Lower lobe of right lung (tissue), 2 donors: ENCODE data around the gene CDKL2. TPM values are rescaled to one million over a fixed set of nuclear protein-coding genes. Genes with fewer than 3 reads are reported as not detected.
A peak's percentile ranks its signal among the peaks of the same experiment; 100 is the strongest.

Experiments
- ATAC-seq, 2 donors: fragments of 200-7000 bp; cut with Tn5 transposase; one replicate each; pipeline ENCODE4 v1.9.1; 2020 to 2022; ENCODE audit warnings: mild to moderate bottlenecking in 2 of 2, moderate library complexity in 2 of 2
- DNase-seq: peaks from one replicate; pipeline ENCODE4 v3.0.0-alpha.2; 2020
- H3K27ac ChIP-seq: fragments of 200-600 bp; one replicate; pipeline ENCODE4 v1.8.0; 2022
- H3K27me3 ChIP-seq: fragments of 200-600 bp; one replicate; pipeline ENCODE4 v1.8.0; 2022; ENCODE audit warnings: low read depth
- H3K36me3 ChIP-seq: fragments of 200-600 bp; one replicate; pipeline ENCODE4 v1.8.0; 2022; ENCODE audit warnings: mild to moderate bottlenecking
- H3K4me1 ChIP-seq: fragments of 200-600 bp; one replicate; pipeline ENCODE4 v1.8.0; 2022
- H3K4me3 ChIP-seq: fragments of 200-600 bp; one replicate; pipeline ENCODE4 v1.8.0; 2022; ENCODE audit warnings: mild to moderate bottlenecking
- H3K9me3 ChIP-seq: fragments of 200-600 bp; one replicate; pipeline ENCODE4 v1.8.0; 2022
- intact Hi-C: fragments of 100-400 bp; cut with DNase I; formaldehyde crosslinking; loops from one replicate; pipeline ENCODE4 v1.11.0; 2022
- long read RNA-seq: library from polyadenylated mRNA; unstranded; transcript quantifications from one replicate; pipeline ENCODE4 v2.0.0, GENCODE V29; 2021
- total RNA-seq: library from RNA; stranded (reverse); fragmentation: NEBNext Ultra II Directional; extraction: Animal tissue kit (Norgen Biotek cat#: 25700); gene quantifications from one replicate; pipeline ENCODE4 v1.2.1, GENCODE V29; 2021
- TF ChIP-seq, protein P1 (sequence below): fragments of 200-600 bp; IDR thresholded peaks from one replicate; pipeline ENCODE4 v1.8.0; 2022; ENCODE audit warnings: antibody characterized with exemption, mild to moderate bottlenecking
- donor health status: DM: no; HTN: yes; CAD: no; lungs with severe emphysema.

The CDKL2 gene
- 20.9 TPM for total RNA-seq
- long read RNA-seq, partial matches to known transcripts = 8 of 12 reads
- long read RNA-seq, other reads (novel, unspliced or antisense) = 4 of 12 reads

GRCh38 chr4:75630174-75630936 is at the start of gene CDKL2:
CDKL2 (minus strand) TSS chr4:75630528; CDS start chr4:75625988, 4,540 bp downstream.
- Histone ChIP-seq H3K27me3 (no peaks in the 10 kb centered on the region), H3K9me3 (no peaks in the 10 kb centered on the region), H3K4me3 (peak within 1 kb of the TSS; percentile 74), H3K4me1 (peaks cover 14% of the 10 kb centered on the region), H3K36me3 (no peaks in the 10 kb centered on the region), H3K27ac (peak within 1 kb of the TSS; percentile 74)
- intact Hi-C loops = no loop called here
- TF ChIP-seq, protein P1, sequence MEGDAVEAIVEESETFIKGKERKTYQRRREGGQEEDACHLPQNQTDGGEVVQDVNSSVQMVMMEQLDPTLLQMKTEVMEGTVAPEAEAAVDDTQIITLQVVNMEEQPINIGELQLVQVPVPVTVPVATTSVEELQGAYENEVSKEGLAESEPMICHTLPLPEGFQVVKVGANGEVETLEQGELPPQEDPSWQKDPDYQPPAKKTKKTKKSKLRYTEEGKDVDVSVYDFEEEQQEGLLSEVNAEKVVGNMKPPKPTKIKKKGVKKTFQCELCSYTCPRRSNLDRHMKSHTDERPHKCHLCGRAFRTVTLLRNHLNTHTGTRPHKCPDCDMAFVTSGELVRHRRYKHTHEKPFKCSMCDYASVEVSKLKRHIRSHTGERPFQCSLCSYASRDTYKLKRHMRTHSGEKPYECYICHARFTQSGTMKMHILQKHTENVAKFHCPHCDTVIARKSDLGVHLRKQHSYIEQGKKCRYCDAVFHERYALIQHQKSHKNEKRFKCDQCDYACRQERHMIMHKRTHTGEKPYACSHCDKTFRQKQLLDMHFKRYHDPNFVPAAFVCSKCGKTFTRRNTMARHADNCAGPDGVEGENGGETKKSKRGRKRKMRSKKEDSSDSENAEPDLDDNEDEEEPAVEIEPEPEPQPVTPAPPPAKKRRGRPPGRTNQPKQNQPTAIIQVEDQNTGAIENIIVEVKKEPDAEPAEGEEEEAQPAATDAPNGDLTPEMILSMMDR = no peak
- DNase-seq (peak; percentile 95), ATAC-seq (peak; percentile 97 to 98)

GRCh38 chr4:75678965-75679364 is 48.6 kb upstream of the CDKL2 start:
- Histone ChIP-seq H3K9me3 (no peaks in the 10 kb centered on the region), H3K27me3 (no peaks in the 10 kb centered on the region), H3K4me1 (peaks cover 4% of the 10 kb centered on the region), H3K36me3 (no peaks in the 10 kb centered on the region), H3K27ac (no peak overlapping the region), H3K4me3 (no peak overlapping the region)
- ATAC-seq = no peak
- no peak for DNase-seq
- intact Hi-C loops = no loop called here
- TF ChIP-seq, protein P1 = no peak

DNA sequence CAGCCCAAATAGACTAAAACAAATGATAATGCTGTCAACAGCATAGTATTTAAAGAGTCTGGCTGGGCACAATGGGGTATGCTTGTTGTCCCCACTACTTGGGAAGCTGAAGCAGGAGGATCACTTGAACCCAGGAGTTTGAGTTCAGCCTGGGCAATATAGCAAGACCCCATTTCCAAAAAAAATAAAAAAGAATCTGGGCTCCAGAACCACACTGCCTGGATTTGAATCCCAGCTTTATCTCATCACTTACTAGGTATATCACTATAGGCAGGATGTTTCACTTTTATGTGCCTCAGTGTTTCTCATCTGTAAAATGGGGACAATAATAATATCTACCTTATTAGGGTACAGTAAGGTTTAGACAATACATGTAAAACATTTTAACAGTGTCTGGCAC is 48.1 kb upstream of the CDKL2 start:
- no peak for ATAC-seq
- no peaks in the 10 kb centered on the region for H3K9me3 ChIP-seq
- DNase-seq = no peak
- H3K4me3 ChIP-seq = no peak overlapping the region
- H3K27me3 ChIP-seq = no peaks in the 10 kb centered on the region
- no peak overlapping the region for H3K27ac ChIP-seq
- H3K4me1 ChIP-seq = peaks cover 6% of the 10 kb centered on the region
- intact Hi-C loops = no loop called here
- H3K36me3 ChIP-seq = no peaks in the 10 kb centered on the region
- TF ChIP-seq, protein P1 = no peak

GRCh38 chr4:75675004-75675531 is 44.7 kb upstream of the CDKL2 start:
- no peaks in the 10 kb centered on the region for H3K36me3 ChIP-seq
- TF ChIP-seq, protein P1 = no peak
- no peak overlapping the region for H3K4me3 ChIP-seq
- H3K27ac ChIP-seq = no peak overlapping the region
- no peaks in the 10 kb centered on the region for H3K27me3 ChIP-seq
- ATAC-seq (no peak), DNase-seq (no peak)
- H3K9me3 ChIP-seq = no peaks in the 10 kb centered on the region
- H3K4me1 ChIP-seq = peaks cover 25% of the 10 kb centered on the region
- intact Hi-C loops = no loop called here

GRCh38 chr4:75673959-75674328 is 43.6 kb upstream of the CDKL2 start:
- peaks cover 37% of the 10 kb centered on the region for H3K4me1 ChIP-seq
- peak overlapping the region; percentile 97 for H3K27ac ChIP-seq
- peak overlapping the region; percentile 74 for H3K4me3 ChIP-seq
- intact Hi-C loops = no loop called here
- DNase-seq (no peak), ATAC-seq (no peak)
- H3K36me3 ChIP-seq = no peaks in the 10 kb centered on the region
- TF ChIP-seq, protein P1 = no peak
- no peaks in the 10 kb centered on the region for H3K27me3 ChIP-seq
- H3K9me3 ChIP-seq = no peaks in the 10 kb centered on the region
